CD4-positive, alpha-beta T cell treated with Interferon gamma for 1 hour (primary cell): Measurements from ENCODE around the gene ADAMTS2.

ENCODE experiments used
- DNase-seq: peaks from one replicate; pipeline ENCODE4 v3.0.0-alpha.2; 2020

ADAMTS2 gene

GRCh38 chr5:179134511-179134910 lies 210.8 kb downstream of the ADAMTS2 start:
- DNase-seq: no peak

- no peak for DNase-seq
Observed at GRCh38 chr5:179132586-179133355, 212.5 kb downstream of the ADAMTS2 start.

- no peak for DNase-seq
Observed at GRCh38 chr5:179131886-179132585, 213.2 kb downstream of the ADAMTS2 start.

DNA sequence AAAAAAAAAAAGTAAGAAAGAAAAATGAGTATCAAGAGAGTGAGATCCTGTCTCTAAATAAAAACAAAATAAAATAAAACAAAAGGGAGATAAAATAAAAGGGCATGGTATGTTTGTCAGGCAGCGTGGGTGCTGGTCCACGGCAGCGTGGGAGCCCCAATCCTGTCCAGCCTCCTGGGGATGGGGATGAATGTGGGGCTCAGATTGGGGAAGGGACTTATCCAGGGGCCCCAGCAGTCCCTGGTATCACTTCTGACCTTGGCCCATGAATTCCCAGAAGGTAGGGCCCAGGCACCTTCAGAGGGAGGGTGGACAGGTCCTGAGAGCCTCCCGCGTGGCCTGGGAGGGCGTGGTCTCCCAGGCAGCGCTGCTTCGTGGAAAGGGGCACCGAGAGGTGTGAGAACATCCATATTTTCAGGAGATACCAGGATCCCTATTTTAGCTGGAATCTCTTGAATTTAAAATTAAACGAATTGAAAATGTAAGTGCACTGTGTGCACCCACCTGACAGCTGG lies 213.9 kb downstream of the ADAMTS2 start:
- no peak for DNase-seq

GRCh38 chr5:179130101-179130681 lies 215.1 kb downstream of the ADAMTS2 start:
- no peak for DNase-seq

DNA sequence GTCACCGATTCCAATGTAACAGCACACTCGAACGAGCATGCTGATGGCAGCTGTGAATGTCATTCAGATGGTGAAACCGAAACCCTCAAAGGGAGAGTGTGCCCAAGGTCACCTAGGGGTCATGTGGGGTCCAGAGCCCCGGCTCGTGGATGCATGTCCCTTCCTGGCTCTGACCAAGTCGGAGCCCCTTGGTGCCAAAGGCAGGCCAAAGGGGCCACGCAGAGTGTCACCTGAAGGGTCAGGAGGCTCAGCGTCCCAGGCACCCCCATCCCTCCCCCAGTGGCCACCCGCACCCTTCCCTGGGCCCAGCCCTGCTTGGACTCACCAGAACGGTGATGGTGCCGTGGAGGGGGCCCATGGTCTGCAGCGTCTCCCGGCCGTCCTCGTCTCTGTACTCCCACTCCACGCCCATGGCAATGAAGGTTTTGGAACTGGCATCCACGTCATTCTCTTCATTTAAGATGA lies 215.6 kb downstream of the ADAMTS2 start:
- DNase-seq: no peak

DNA sequence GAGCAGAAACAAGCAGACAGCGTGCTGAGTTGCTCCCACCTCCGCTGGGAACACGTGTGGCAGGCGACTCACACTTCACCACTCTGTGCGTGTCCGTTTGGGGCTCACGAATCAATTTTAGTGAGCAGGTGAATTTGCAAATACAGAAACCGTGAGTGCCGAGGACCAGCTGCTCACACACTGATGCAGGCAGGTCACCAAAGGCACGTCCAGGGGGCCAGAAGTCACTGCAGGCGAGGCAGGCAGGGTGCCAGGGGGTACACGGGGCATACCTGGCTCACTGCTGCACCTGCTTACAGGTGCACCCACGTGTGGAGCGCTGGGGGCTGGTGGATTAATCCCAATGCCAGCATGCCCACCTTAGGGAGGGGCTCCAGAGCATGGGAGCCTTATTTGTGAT lies 216.3 kb downstream of the ADAMTS2 start:
- DNase-seq: no peak

GRCh38 chr5:179128041-179128365 lies 217.3 kb downstream of the ADAMTS2 start:
- DNase-seq: no peak

- DNase-seq: no peak
Observed at GRCh38 chr5:179127136-179128040, 217.9 kb downstream of the ADAMTS2 start.

DNA sequence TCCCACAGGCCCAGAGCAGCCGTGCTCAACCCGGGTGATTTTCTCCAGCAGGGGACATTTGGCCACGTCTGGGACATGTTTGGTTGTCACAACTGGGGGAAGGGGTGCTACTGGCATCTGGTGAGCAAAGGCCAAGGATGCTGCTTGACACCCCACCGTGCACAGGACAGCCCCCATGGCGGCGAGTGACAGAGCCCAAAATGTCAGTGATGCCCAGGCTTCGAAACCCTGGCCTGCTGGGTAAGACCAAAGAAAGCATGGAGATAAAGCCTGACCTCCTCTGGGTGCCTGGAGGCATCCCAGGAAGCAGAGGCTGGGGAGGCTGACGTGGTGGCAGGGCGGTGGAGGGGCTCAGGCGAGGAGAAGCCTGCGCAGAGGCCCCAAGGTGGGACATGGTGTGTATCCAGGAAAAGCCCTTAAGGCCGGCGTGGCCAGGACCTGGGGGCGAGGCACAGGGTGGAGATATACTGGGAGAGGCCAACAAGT lies 218.7 kb downstream of the ADAMTS2 start:
- DNase-seq: no peak

GRCh38 chr5:179125789-179126505 lies 219.3 kb downstream of the ADAMTS2 start:
- DNase-seq: no peak

GRCh38 chr5:179124853-179125788 lies 220.1 kb downstream of the ADAMTS2 start:
- no peak for DNase-seq

GRCh38 chr5:179124273-179124852 lies 220.9 kb downstream of the ADAMTS2 start:
- DNase-seq: no peak

- DNase-seq: no peak
Observed at GRCh38 chr5:179123491-179124272, 221.6 kb downstream of the ADAMTS2 start.

DNA sequence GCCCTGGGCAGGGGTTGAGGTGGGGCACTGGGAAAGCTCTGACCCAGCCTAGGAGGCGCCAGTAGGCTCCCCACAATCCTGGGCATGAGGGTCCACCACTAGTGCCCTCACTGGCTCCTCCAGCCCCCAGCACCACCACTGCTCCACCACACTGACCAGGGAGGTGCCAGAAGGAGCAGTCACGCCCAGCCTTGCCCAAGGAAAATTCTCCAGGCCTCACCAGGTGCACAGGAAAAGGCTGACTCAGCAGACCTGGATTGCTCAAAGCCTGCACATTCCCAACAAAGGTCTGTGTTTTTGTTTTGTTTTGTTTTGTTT lies 222.2 kb downstream of the ADAMTS2 start:
- no peak for DNase-seq

GRCh38 chr5:179122411-179123108 lies 222.7 kb downstream of the ADAMTS2 start:
- DNase-seq: no peak

GRCh38 chr5:179121667-179122111 lies 223.6 kb downstream of the ADAMTS2 start:
- DNase-seq: no peak

GRCh38 chr5:179120951-179121666 lies 224.2 kb downstream of the ADAMTS2 start:
- DNase-seq: no peak
